ENCODE results near the gene MCRIP1.

- TF ChIP-seq, protein P1, sequence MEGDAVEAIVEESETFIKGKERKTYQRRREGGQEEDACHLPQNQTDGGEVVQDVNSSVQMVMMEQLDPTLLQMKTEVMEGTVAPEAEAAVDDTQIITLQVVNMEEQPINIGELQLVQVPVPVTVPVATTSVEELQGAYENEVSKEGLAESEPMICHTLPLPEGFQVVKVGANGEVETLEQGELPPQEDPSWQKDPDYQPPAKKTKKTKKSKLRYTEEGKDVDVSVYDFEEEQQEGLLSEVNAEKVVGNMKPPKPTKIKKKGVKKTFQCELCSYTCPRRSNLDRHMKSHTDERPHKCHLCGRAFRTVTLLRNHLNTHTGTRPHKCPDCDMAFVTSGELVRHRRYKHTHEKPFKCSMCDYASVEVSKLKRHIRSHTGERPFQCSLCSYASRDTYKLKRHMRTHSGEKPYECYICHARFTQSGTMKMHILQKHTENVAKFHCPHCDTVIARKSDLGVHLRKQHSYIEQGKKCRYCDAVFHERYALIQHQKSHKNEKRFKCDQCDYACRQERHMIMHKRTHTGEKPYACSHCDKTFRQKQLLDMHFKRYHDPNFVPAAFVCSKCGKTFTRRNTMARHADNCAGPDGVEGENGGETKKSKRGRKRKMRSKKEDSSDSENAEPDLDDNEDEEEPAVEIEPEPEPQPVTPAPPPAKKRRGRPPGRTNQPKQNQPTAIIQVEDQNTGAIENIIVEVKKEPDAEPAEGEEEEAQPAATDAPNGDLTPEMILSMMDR (IDR thresholded peaks at IDR 0.05; ENCODE audit: low read depth, low read length) = no peak
- TF ChIP-seq EZH2phosphoT487 (IDR thresholded peaks at IDR 0.05; ENCODE audit: low read depth) = no peak
Observed at GRCh38 chr17:81817758-81818147, 15.3 kb downstream of the MCRIP1 start.

Data from OCI-LY3 (cell line).